DMS79 (cell line): ENCODE results near the gene DLEC1.
"Not testable (repeated sequence)": the region's sequence is repeated elsewhere in the genome, so short reads cannot be mapped to it uniquely, and the experiment has no call there.

Experiments used
- DNase-seq: peaks from one replicate; lab custom pipeline; 2025; lab: John Stamatoyannopoulos, UW

The DLEC1 gene

GRCh38 chr3:38157595-38157994, 118.6 kb downstream of the DLEC1 start:
- DNase-seq: no peak

- no peak for DNase-seq
These were observed 119.5 kb downstream of the DLEC1 start for GRCh38 chr3:38158472-38158871.

- not testable (repeated sequence) for DNase-seq
These were observed 121.7 kb downstream of the DLEC1 start for GRCh38 chr3:38160704-38161103.

- DNase-seq: no peak
These were observed 124.3 kb downstream of the DLEC1 start for GRCh38 chr3:38163117-38163840.

- no peak for DNase-seq
These were observed 125.0 kb downstream of the DLEC1 start for GRCh38 chr3:38163841-38164642.

- DNase-seq: no peak
These were observed 125.6 kb downstream of the DLEC1 start for GRCh38 chr3:38164643-38164951.

- DNase-seq: peak; percentile 92
These were observed 126.1 kb downstream of the DLEC1 start, which contains the start of gene OXSR1 for GRCh38 chr3:38164952-38165721. Gene OXSR1, plus strand, starts transcription at chr3:38165537. Its CDS starts 340 bp downstream, at chr3:38165877.

GRCh38 chr3:38165722-38166387, 126.8 kb downstream of the DLEC1 start:
- no peak for DNase-seq

GRCh38 chr3:38167591-38167990, 128.6 kb downstream of the DLEC1 start:
- no peak for DNase-seq

GRCh38 chr3:38168151-38169026, 129.4 kb downstream of the DLEC1 start:
- no peak for DNase-seq

GRCh38 chr3:38169027-38169317, 130.0 kb downstream of the DLEC1 start:
- DNase-seq: no peak

- no peak for DNase-seq
These were observed 131.7 kb downstream of the DLEC1 start for GRCh38 chr3:38170722-38171121.

GRCh38 chr3:38171622-38172021, 132.6 kb downstream of the DLEC1 start:
- no peak for DNase-seq
